DND-41 (cell line): Measurements from ENCODE around the gene NELFE.
A peak's percentile ranks its signal among the peaks of the same experiment; 100 is the strongest.

Source experiments
- ATAC-seq: fragments of 200-7000 bp; cut with Tn5 transposase; 3 replicates; pipeline ENCODE4 v1.9.1; 2021; ENCODE audit warnings: low read depth; ENCODE audit not compliant: insufficient read depth
- DNase-seq: peaks from one replicate; pipeline ENCODE4 v3.0.0-alpha.2; 2020
- H2AFZ ChIP-seq: 2 replicates; pipeline ENCODE4 v1.6.0; 2012; ENCODE audit warnings: low read depth, low read length
- H3K27ac ChIP-seq: 2 replicates; pipeline ENCODE4 v1.5.1; 2012; ENCODE audit warnings: low read length, inconsistent platforms
- H3K27me3 ChIP-seq: fragments of 200-600 bp; sonication (generic); 2 replicates; pipeline ENCODE4 v1.6.0; 2012; ENCODE audit warnings: low read length, mild to moderate bottlenecking, inconsistent platforms; ENCODE audit not compliant: insufficient read depth, poor library complexity
- H3K36me3 ChIP-seq: 2 replicates; pipeline ENCODE4 v1.5.1; 2012; ENCODE audit warnings: low read length, inconsistent platforms; ENCODE audit not compliant: insufficient read depth
- H3K4me1 ChIP-seq: 2 replicates; pipeline ENCODE4 v1.5.1; 2012; ENCODE audit warnings: mild to moderate bottlenecking, low read length; ENCODE audit not compliant: insufficient read depth
- H3K4me2 ChIP-seq: 2 replicates; pipeline ENCODE4 v1.6.0; 2012; ENCODE audit warnings: mild to moderate bottlenecking, moderate library complexity, low read length, inconsistent platforms; ENCODE audit not compliant: insufficient read depth
- H3K4me3 ChIP-seq, 2 experiments: fragments of 200-600 bp in 1 of 2; shearing (Covaris generic) in 1 of 2; 2 replicates each; pipeline ENCODE4 v1.5.1; 2012 to 2016; ENCODE audit warnings: inconsistent platforms in 2 of 2, low read length in 2 of 2, mild to moderate bottlenecking in 2 of 2, low read depth in 1 of 2, moderate library complexity in 1 of 2
- H3K79me2 ChIP-seq: 2 replicates; pipeline ENCODE4 v1.6.0; 2012; ENCODE audit warnings: low read length, inconsistent platforms; ENCODE audit not compliant: insufficient read depth
- H3K9ac ChIP-seq: 2 replicates; pipeline ENCODE4 v1.6.0; 2012; ENCODE audit warnings: low read depth, mild to moderate bottlenecking, inconsistent platforms, low read length, moderate library complexity
- H3K9me3 ChIP-seq: 2 replicates; pipeline ENCODE4 v1.5.1; 2012; ENCODE audit warnings: low read length, moderate library complexity, mild to moderate bottlenecking, inconsistent platforms; ENCODE audit not compliant: insufficient read depth, severe bottlenecking
- H4K20me1 ChIP-seq: 2 replicates; pipeline ENCODE4 v1.6.0; 2012; ENCODE audit warnings: low read length; ENCODE audit not compliant: insufficient read depth
- EZH2 ChIP-seq: IDR thresholded peaks from 3 replicates; pipeline ENCODE4 v1.6.1; 2012; ENCODE audit warnings: borderline replicate concordance, low read depth, mild to moderate bottlenecking, moderate library complexity, low read length, inconsistent platforms; ENCODE audit not compliant: severe bottlenecking
- TF ChIP-seq, protein P1 (sequence below): IDR thresholded peaks from 2 replicates; pipeline ENCODE4 v1.5.1; 2012; ENCODE audit warnings: borderline replicate concordance, low read length, moderate library complexity, mild to moderate bottlenecking; ENCODE audit not compliant: poor library complexity, severe bottlenecking; ENCODE audit errors: extremely low read depth

Gene NELFE

DNA sequence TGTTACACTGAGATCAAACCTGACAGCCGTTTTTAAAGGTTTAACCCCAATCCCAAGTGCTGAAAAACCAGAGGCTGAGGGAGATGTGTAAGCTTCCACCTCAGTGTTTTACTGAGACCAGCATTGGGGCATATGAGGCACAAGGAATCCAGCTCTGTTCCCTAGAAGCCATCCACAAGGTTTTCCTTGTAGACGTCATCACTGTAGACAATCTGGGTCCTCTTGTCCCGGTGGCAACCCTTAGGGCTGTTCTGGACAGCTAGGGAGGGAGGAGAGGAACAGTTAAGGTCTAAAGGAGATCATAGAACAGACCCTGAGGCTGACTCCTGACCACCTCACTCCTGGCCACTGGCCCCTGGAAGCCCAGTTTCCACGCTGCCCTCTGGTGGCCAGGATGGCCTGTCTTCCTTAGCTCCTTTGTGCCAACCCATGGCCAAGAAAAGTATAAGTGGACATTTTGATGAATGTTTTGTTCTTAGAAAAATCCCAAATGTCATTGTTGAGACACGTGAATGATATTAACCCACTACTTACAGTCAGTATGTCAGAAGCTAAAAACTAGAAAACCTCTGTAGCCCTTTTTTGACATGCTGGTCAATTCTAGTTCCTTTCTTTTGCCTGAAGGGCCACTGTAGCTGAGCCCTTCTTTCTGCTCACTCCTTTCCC is 6.5 kb downstream of the NELFE start:
- Histone ChIP-seq H3K36me3 (peaks cover 54% of the 10 kb centered on the region), H3K27me3 (no peaks in the 10 kb centered on the region), H3K9ac (no peak overlapping the region), H3K4me3 (no peak overlapping the region), H3K4me1 (peaks cover 8% of the 10 kb centered on the region; the same call in 1 of the 2 replicates), H3K9me3 (no peaks in the 10 kb centered on the region), H3K79me2 (peaks cover 8% of the 10 kb centered on the region), H4K20me1 (no peaks in the 10 kb centered on the region), H3K27ac (no peak overlapping the region), H2AFZ (no peak overlapping the region), H3K4me2 (no peak overlapping the region)
- DNase-seq (no peak), ATAC-seq (no peak)
- no peak for TF ChIP-seq EZH2
- TF ChIP-seq, protein P1, sequence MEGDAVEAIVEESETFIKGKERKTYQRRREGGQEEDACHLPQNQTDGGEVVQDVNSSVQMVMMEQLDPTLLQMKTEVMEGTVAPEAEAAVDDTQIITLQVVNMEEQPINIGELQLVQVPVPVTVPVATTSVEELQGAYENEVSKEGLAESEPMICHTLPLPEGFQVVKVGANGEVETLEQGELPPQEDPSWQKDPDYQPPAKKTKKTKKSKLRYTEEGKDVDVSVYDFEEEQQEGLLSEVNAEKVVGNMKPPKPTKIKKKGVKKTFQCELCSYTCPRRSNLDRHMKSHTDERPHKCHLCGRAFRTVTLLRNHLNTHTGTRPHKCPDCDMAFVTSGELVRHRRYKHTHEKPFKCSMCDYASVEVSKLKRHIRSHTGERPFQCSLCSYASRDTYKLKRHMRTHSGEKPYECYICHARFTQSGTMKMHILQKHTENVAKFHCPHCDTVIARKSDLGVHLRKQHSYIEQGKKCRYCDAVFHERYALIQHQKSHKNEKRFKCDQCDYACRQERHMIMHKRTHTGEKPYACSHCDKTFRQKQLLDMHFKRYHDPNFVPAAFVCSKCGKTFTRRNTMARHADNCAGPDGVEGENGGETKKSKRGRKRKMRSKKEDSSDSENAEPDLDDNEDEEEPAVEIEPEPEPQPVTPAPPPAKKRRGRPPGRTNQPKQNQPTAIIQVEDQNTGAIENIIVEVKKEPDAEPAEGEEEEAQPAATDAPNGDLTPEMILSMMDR: peak; percentile 75

DNA sequence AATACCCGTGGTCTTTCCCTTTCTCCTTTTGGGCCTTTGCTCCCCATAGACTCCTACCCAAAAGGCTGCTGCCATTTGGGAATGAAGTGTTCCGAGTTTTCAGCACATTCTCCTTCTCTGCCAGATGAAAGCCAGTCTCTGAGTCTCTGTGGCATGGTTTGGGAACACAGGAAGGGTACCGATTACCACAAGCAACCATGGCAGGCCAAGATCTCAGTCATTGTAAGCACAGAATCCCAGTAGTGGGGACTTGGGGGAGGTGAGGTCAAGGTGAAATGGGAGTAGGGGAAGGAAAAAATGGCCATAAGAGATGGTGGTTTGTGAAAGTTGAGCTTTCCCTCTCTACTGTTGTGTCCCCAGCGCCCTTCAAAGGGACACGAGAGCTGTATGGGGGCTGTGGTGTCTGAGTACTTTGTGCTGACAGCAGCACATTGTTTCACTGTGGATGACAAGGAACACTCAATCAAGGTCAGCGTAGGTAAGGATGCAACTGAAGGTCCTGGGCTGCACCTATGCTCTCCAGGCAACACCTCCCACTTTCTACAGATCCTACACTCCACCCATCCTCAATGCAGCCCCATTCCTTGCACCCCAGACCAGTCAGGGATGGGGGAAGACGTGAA is 8.7 kb downstream of the NELFE start:
- no peak overlapping the region for H2AFZ ChIP-seq
- H3K27ac ChIP-seq: no peak overlapping the region

DNA sequence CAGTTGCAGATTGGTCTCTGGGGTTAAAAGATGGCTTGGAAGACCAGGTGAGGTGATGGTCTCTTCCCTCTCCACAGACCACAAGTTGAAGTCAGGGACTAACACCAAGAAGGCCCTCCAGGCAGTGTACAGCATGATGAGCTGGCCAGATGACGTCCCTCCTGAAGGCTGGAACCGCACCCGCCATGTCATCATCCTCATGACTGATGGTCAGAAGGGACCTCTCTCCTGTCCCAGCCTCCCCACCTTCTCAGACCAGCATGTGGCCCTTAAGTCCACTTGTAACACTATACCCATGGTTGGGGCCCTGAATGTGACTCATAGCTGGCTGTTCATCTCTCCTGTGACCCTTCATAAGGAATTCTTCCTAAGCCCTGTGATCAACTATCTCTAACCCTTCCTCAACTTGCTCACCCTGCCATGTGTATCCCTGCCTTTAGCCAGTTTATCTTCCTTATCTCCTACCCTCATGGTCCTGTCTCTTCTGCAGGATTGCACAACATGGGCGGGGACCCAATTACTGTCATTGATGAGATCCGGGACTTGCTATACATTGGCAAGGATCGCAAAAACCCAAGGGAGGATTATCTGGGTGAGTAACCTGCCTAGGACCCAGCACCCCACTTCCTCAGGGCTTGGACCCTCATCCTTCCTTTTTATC is 9.9 kb downstream of the NELFE start:
- TF ChIP-seq, protein P1: no peak
- no peak for TF ChIP-seq EZH2
- Histone ChIP-seq H3K9me3 (no peaks in the 10 kb centered on the region), H3K27me3 (peaks cover 2% of the 10 kb centered on the region), H2AFZ (no peak overlapping the region), H3K9ac (no peak overlapping the region), H3K36me3 (peaks cover 25% of the 10 kb centered on the region), H3K4me1 (no peaks in the 10 kb centered on the region), H4K20me1 (no peaks in the 10 kb centered on the region; the same call in 1 of the 2 replicates), H3K79me2 (no peaks in the 10 kb centered on the region), H3K4me3 (no peak overlapping the region), H3K27ac (no peak overlapping the region), H3K4me2 (no peak overlapping the region)
- ATAC-seq (0 out of 3 replicates have a peak, but pooled peaks have one; percentile 7), DNase-seq (no peak)

More for the DNA sequence above, 8.7 kb downstream of the NELFE start:
- no peak overlapping the region for H3K4me2 ChIP-seq
- peaks cover 36% of the 10 kb centered on the region for H3K36me3 ChIP-seq
- no peak for DNase-seq
- no peaks in the 10 kb centered on the region for H3K79me2 ChIP-seq
- H3K27me3 ChIP-seq: no peaks in the 10 kb centered on the region
- no peak for ATAC-seq
- H3K4me1 ChIP-seq: no peaks in the 10 kb centered on the region
- no peak for TF ChIP-seq EZH2
- TF ChIP-seq, protein P1: no peak
- no peak overlapping the region for H3K9ac ChIP-seq
- no peaks in the 10 kb centered on the region for H3K9me3 ChIP-seq
- H3K4me3 ChIP-seq: no peak overlapping the region
- no peaks in the 10 kb centered on the region; the same call in 1 of the 2 replicates for H4K20me1 ChIP-seq
